ENCODE data around the gene CASP2.

CASP2 gene

DNA sequence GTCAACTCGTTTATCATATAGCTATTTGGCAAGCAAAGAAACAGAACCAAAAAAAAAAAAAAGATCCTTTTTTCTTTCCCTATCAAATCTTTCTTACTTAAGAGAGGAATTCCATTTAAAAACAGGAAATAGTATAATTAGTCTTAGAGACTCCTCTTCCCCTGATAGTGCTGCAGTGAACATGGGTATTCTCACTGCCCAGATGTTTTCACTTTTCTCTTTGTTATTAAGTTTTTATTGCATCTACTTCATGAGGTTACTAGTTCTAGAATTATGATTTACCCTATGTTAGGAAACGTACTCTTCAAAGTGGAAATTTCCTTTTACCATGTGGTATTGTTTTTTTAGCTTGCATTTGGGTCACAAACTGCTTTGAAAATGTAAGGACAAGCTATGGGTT lies 8.5 kb downstream of the CASP2 start:
- no peak overlapping the region for H3K4me3 ChIP-seq (ENCODE audit: low read length)
- no peak for TF ChIP-seq ZNF274 (IDR thresholded peaks at IDR 0.05; ENCODE audit: low read depth, low read length)

DNA sequence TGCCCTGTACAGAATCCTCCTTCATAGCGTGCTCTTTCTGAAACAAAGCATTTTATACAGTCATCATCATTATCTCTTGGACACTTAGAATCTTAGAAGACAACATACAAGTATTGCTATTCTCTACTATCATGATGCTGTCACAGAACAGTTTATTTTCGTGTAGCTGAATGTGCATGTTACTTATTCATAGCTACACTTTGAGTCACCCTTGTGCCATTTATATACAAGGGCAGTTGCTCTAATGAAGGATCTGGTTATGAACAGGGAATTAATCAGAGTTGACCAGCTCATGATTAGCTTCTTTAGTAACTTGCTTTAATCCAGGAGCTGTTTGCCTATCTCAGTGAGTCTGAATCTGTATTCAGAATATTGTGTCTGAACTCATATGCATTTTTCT lies 11.2 kb downstream of the CASP2 start:
- no peak overlapping the region for H3K4me3 ChIP-seq (ENCODE audit: low read length)
- TF ChIP-seq ZNF274 (IDR thresholded peaks at IDR 0.05; ENCODE audit: low read depth, low read length) = no peak

DNA sequence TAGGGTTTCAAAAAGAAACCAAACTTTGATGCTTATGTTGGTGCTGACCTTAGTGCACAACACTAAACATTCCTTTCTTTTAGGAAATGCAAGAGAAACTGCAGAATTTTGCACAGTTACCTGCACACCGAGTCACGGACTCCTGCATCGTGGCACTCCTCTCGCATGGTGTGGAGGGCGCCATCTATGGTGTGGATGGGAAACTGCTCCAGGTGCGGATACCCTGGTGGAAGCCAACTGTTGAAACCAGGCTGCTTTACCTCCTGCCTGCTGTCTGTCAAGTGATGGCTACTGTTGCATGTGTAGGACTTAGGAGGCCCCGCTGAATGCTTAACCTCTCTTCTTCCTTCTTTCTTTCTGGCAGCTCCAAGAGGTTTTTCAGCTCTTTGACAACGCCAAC lies 11.7 kb downstream of the CASP2 start:
- no peak overlapping the region for H3K4me3 ChIP-seq (ENCODE audit: low read length)
- no peak for TF ChIP-seq ZNF274 (IDR thresholded peaks at IDR 0.05; ENCODE audit: low read depth, low read length)

DNA sequence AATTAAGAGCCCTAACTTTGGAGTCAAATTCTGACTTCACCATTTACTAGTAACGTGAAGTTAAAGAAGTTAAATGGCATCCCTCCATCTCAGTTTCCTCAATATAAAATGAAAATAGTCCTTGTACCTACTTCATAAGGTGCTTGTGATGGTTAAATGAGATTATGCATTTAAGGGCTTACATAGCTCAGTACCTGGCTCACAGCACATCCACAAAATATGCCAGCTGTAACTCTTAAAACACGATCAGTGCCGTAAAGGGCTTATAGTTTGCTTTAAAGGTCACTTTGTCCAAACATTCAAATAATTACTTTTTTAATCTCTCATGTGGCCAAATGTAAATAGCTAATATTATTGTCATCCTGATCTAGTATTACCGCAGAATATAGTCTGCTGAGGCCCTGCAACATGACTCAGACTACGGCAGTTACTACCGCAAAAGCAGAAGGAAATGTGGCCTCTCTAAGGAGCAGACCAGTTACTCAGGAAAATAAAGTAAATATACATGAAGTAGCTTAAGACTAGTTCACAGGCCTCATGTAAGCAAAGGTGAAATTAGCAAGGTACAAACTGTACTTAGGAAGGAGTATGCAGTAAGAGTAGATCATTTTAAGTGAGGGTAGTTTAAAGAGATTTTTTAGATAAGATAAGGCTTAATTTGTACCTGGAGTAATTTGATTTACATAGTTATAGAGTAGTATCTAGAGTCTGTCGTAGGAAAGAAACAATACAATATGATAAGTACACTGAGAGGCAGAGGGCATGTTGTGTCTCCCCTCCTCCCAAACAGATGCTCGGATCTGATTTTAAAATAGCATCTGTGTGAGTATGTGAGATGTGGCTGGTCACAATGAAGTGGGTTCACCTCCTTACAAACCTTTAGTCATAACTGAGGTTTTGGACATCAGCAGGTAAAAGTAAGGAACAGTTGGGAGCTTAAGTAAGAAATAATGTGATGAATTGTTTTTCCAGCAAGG lies 13.1 kb downstream of the CASP2 start:
- no peak overlapping the region for H3K4me3 ChIP-seq (ENCODE audit: low read length)
- no peak for TF ChIP-seq ZNF274 (IDR thresholded peaks at IDR 0.05; ENCODE audit: low read depth, low read length)

DNA sequence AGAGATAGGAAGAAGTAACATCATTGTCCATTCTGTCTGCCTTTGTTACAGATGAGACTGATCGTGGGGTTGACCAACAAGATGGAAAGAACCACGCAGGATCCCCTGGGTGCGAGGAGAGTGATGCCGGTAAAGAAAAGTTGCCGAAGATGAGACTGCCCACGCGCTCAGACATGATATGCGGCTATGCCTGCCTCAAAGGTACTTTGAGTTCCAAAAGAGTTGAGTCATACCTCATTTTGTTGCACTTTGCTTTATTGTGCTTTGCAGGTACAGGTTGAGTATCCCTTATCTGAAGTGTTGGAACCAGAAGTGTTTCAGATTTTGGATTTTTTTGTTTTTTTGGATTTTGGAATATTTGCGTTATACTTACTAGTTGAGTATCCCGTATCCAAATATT lies 15.6 kb downstream of the CASP2 start:
- no peak overlapping the region for H3K4me3 ChIP-seq (ENCODE audit: low read length)
- TF ChIP-seq ZNF274 (IDR thresholded peaks at IDR 0.05; ENCODE audit: low read depth, low read length) = no peak

DNA sequence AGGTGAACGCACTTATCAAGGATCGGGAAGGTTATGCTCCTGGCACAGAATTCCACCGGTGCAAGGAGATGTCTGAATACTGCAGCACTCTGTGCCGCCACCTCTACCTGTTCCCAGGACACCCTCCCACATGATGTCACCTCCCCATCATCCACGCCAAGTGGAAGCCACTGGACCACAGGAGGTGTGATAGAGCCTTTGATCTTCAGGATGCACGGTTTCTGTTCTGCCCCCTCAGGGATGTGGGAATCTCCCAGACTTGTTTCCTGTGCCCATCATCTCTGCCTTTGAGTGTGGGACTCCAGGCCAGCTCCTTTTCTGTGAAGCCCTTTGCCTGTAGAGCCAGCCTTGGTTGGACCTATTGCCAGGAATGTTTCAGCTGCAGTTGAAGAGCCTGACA lies 16.8 kb downstream of the CASP2 start:
- TF ChIP-seq ZNF274 (IDR thresholded peaks at IDR 0.05; ENCODE audit: low read depth, low read length) = no peak
- no peak overlapping the region for H3K4me3 ChIP-seq (ENCODE audit: low read length)

DNA sequence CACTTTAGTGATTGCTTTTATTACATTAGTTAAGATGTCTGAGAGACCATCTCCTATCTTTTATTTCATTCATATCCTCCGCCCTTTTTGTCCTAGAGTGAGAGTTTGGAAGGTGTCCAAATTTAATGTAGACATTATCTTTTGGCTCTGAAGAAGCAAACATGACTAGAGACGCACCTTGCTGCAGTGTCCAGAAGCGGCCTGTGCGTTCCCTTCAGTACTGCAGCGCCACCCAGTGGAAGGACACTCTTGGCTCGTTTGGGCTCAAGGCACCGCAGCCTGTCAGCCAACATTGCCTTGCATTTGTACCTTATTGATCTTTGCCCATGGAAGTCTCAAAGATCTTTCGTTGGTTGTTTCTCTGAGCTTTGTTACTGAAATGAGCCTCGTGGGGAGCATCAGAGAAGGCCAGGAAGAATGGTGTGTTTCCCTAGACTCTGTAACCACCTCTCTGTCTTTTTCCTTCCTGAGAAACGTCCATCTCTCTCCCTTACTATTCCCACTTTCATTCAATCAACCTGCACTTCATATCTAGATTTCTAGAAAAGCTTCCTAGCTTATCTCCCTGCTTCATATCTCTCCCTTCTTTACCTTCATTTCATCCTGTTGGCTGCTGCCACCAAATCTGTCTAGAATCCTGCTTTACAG lies 17.4 kb downstream of the CASP2 start:
- no peak for TF ChIP-seq ZNF274 (IDR thresholded peaks at IDR 0.05; ENCODE audit: low read depth, low read length)
- no peak overlapping the region for H3K4me3 ChIP-seq (ENCODE audit: low read length)

DNA sequence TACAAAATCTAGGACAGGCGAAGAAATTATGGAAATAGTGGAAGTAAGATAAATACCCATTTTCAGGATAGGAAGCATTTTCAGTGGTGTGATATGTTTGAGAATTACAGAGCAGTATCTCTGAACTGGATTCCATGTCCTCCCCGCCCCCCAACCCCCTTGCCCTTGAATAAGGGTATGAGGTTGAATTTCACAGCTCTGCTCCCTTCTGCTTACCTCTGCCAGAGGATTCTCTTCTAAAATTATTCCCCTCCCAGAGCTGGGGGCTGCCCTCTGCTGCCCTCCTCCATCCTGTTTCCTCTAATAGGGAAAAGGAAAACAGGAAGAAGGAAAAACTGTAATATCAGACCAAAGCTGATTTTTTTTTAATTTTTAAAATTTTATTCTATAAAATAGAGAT lies 20.5 kb downstream of the CASP2 start:
- no peak overlapping the region for H3K4me3 ChIP-seq (ENCODE audit: low read length)
- TF ChIP-seq ZNF274 (IDR thresholded peaks at IDR 0.05; ENCODE audit: low read depth, low read length) = no peak

DNA sequence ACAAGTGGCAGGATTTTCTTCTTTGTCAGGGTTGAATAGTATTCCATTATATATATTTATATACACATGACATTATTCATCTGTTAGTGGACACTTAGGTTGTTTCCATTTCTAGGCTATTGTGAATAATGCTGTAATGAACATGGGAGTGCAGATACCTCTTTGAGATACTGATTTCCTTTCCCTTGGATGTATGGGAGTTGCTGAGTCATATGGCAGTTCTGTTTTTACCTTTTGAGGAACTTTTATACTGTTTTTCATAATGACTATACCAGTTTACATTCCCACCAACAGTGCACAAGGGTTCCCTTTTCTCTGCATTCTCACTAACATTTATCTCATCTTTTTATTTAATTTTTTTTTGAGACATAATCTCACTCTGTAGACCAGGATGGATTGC lies 26.0 kb downstream of the CASP2 start:
- no peak for TF ChIP-seq ZNF274 (IDR thresholded peaks at IDR 0.05; ENCODE audit: low read depth, low read length)
- no peak overlapping the region for H3K4me3 ChIP-seq (ENCODE audit: low read length)

DNA sequence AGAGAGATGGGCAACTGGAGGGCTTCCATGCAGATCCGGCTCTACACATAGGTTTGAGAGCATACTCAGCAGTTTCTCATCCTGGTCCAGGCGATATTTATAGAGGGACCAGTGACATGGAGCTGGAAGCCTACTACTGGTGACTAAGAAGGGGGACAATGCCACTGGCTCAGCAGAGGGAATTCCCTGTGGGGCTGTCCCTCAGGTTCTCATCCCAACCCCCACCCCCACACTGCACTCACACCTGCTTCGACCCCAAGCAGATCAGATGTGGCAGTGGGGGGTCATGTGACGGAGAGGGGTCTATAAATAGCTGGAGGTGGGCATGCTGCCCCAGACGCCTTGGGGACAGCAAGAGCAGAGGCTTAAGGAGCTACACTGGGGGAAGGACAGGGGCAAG lies 27.6 kb downstream of the CASP2 start, which contains the start of gene CLCN1:
Gene CLCN1, plus strand, starts transcription at position 336 of the 400 bp plus-strand sequence. CDS start 102 bp downstream, outside the sequence.
- TF ChIP-seq ZNF274 (IDR thresholded peaks at IDR 0.05; ENCODE audit: low read depth, low read length) = no peak
- no peak within 1 kb of the TSS for H3K4me3 ChIP-seq (ENCODE audit: low read length)

DNA sequence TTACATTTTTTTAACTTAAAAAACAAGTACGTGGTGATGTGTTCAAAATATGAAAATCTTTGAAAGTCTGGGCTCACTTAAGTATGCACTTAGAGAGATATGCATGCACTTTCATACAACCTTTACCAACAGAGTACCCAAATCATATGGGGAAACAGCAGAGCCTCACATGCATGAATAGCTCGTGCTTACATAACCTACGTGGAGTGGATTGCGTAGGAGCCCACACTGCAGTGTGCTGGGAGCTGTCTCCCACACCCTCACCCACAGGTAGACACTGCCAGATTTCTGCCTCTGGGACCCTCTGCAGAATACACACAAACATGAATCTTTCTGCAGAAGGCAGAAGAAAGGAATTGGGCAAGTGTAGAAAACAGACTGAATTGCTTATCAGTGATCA lies 28.3 kb downstream of the CASP2 start:
- no peak for TF ChIP-seq ZNF274 (IDR thresholded peaks at IDR 0.05; ENCODE audit: low read depth, low read length)
- H3K4me3 ChIP-seq (ENCODE audit: low read length) = no peak overlapping the region

DNA sequence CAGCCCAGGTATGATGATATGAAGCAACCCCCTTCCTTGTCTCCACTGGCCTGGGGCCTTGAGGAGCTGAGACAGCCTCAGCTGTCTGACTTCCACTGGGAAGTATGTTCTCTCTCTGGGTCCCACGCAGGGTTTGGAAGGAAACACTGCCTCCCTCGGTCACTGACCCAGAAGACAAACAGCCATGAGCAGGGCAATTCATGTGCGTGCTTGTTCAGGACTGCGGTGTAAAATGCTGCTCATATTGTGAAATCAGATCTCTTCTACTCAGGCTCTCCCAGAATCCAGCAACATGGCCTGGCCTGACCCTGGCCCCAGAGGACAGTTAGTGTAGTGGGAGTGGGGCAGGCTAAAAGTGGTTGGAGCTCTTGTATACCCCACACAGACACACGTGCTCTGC lies 30.5 kb downstream of the CASP2 start:
- TF ChIP-seq ZNF274 (IDR thresholded peaks at IDR 0.05; ENCODE audit: low read depth, low read length) = no peak
- no peak overlapping the region for H3K4me3 ChIP-seq (ENCODE audit: low read length)

DNA sequence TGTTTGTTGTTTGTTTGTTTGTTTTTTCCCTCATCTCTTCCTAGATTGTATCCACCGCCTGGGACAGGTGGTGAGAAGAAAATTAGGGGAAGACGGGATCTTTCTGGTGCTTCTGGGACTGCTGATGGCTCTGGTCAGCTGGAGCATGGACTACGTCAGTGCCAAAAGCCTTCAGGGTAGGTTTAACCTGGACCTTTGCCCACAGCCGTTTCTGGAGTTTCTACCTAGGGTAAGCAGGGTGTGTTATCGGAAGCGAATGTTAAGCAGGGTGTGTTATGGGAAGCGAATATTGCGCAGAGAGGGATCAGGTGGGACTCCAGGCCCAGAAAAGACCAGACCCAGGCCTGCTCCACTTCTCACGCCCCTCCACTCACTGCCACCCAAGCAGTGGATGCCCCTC lies 32.5 kb downstream of the CASP2 start:
- TF ChIP-seq ZNF274 (IDR thresholded peaks at IDR 0.05; ENCODE audit: low read depth, low read length) = no peak
- no peak overlapping the region for H3K4me3 ChIP-seq (ENCODE audit: low read length)

DNA sequence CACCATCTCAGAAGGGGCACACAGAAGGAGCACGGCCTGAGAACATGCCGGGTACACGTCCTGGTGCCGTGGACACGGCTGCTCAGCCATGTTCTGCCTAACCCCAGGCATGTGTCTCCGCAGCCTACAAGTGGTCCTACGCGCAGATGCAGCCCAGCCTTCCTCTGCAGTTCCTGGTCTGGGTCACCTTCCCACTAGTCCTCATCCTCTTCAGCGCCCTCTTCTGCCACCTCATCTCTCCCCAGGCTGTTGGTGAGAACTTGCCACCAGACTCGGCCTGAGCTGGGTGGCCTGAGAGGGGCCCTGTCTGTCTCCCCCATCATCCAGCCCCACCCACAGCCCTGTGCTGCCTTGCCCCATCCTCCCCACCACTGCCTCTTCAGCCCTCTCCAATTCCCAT lies 33.1 kb downstream of the CASP2 start:
- H3K4me3 ChIP-seq (ENCODE audit: low read length) = no peak overlapping the region
- no peak for TF ChIP-seq ZNF274 (IDR thresholded peaks at IDR 0.05; ENCODE audit: low read depth, low read length)

DNA sequence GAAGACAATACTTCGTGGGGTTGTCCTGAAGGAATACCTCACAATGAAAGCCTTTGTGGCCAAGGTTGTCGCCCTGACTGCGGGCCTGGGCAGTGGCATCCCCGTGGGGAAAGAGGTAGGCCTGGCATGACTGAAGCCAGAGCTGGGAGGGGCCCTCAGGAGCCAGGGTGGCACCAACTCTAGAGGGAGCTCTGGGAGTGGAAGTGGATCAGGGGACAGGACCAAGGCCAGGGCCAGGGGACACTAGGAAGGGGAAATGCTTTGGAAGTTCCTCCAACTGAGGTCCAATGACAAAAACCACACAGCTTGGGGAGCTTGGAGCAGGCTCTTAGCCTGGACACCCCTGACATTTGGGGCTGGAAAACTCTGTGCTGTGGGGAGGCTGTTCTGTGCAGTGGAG lies 33.6 kb downstream of the CASP2 start:
- no peak overlapping the region for H3K4me3 ChIP-seq (ENCODE audit: low read length)
- no peak for TF ChIP-seq ZNF274 (IDR thresholded peaks at IDR 0.05; ENCODE audit: low read depth, low read length)
